ENCODE data around the gene P2RY6. TPM values are rescaled to one million over a fixed set of nuclear protein-coding genes. Genes with fewer than 3 reads are reported as not detected.

Gene P2RY6
- total RNA-seq, 1 donor from 2014 or later, result 1.1 TPM

DNA sequence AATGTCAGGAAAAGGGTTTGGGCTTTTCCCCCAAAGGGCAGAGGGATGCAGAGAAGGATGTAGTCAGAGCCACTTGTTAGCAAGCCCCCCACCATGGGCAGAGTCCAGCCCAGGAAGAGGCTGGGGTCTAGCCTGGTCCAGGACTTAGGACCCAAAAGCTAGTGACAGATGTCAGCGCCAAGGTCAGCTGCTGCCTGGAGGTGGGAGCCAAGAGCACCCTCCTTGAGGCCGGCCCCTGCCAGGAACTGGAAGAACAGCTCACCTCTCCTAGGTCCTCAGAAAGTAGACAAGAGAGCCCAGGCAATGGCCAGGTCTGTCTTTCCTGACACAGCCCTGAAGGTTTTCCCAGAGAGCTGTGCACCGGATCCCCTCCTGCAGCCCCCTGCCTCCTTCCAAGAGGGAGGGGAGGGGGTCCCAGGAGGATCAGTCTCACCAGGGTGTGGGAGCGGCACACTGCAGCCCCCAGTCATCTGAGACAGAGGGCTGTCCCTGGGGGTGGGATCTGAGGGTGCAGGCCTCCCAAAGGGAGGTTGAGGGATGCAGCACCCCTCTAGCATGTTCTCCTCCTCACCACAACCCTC, 21.3 kb downstream of the P2RY6 start:
- DNase-seq (ENCODE audit: extremely low read depth, low read depth, low spot score), result no peak

DNA sequence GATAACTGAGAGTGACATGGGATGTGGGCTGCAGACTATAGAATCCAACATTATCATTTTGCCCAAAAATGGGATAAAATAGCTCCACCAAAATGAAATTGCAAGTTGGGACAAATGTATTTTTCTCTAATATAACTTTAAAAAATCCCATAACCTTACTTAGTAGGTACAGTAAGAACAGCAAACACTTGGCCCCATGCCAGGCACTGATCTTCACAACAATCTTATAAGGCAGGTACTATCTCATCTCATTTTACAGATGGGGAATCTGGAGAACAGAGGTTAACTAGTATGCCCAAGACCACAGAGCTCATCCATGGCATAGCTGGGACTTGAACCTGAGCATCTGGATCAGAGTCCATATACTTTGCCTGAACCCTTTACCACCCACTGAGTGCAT, 22.5 kb downstream of the P2RY6 start:
- DNase-seq (ENCODE audit: extremely low read depth, low read depth, low spot score), result no peak

DNA sequence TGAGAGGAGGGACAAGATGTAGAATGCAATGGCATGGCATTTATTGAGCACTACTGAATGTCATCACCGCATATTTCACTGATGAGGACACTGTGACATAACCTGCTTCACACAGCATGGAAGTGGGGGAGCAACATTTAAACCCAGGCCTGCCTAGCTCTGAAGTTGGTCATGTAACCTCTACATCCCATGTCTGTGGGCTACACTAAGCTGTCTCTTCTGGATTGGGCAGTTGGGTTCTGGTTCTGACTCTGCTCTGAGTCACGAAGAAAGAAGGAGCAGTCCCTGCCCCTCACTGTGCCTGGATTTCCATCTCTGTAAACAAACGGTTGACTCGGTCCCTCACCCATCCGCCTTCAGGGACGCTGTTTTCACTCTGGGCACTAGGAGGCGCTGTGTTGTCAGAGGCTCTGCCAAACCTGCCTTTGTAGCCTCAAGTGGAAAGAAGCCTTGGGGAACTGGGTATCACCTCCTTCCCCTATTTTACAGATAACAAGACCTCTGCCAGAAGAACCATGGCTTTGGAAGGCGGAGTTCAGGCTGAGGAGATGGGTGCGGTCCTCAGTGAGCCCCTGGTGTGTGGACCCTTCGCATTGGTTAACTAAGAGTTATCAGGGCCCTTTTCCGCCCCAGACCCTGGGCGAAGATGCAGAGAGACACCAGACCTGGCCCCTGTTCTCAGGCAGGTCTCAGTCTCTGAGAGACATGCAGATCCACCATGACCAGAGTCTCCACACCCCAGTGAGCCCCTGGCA, 23.3 kb downstream of the P2RY6 start:
- peak; percentile 23 for DNase-seq (ENCODE audit: extremely low read depth, low read depth, low spot score)

DNA sequence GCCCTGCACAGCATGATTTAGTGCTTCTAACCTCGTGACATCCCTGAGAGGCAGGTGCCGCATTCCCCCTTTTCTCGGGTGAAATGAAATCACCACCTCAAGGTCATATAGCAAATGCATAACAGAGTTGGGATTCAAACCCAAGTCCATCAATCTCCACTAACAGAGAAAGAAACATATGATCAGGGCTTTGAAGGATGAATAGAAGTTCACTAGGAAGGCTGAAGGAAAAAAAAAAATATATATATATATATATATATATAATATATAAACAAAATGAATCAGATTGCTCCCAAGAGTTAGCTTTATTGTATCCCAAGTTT, 23.8 kb downstream of the P2RY6 start:
- no peak for DNase-seq (ENCODE audit: extremely low read depth, low read depth, low spot score)

DNA sequence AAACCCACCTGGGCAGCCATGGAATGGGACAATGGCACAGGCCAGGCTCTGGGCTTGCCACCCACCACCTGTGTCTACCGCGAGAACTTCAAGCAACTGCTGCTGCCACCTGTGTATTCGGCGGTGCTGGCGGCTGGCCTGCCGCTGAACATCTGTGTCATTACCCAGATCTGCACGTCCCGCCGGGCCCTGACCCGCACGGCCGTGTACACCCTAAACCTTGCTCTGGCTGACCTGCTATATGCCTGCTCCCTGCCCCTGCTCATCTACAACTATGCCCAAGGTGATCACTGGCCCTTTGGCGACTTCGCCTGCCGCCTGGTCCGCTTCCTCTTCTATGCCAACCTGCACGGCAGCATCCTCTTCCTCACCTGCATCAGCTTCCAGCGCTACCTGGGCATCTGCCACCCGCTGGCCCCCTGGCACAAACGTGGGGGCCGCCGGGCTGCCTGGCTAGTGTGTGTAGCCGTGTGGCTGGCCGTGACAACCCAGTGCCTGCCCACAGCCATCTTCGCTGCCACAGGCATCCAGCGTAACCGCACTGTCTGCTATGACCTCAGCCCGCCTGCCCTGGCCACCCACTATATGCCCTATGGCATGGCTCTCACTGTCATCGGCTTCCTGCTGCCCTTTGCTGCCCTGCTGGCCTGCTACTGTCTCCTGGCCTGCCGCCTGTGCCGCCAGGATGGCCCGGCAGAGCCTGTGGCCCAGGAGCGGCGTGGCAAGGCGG, 24.5 kb downstream of the P2RY6 start:
- no peak for DNase-seq (ENCODE audit: extremely low read depth, low read depth, low spot score)

DNA sequence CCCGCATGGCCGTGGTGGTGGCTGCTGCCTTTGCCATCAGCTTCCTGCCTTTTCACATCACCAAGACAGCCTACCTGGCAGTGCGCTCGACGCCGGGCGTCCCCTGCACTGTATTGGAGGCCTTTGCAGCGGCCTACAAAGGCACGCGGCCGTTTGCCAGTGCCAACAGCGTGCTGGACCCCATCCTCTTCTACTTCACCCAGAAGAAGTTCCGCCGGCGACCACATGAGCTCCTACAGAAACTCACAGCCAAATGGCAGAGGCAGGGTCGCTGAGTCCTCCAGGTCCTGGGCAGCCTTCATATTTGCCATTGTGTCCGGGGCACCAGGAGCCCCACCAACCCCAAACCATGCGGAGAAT, 25.1 kb downstream of the P2RY6 start:
- DNase-seq (ENCODE audit: extremely low read depth, low read depth, low spot score), result no peak

DNA sequence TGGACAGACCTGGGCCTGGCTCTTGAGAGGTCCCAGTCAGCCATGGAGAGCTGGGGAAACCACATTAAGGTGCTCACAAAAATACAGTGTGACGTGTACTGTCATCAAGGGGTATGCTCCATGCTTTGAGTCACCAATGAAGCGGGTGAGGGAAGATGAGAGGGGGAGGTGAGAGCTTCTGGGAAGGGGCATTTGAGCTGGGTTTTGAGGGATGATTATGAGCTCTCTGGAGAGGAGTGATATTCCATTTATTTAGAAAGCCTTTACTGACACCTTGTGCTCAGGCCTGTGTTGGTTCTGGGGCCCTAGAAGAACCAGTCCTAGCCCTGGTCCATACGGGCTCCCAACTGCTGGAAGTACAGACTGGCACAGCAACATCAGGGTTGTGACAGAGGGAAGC, 25.6 kb downstream of the P2RY6 start:
- DNase-seq (ENCODE audit: extremely low read depth, low read depth, low spot score), result no peak

DNA sequence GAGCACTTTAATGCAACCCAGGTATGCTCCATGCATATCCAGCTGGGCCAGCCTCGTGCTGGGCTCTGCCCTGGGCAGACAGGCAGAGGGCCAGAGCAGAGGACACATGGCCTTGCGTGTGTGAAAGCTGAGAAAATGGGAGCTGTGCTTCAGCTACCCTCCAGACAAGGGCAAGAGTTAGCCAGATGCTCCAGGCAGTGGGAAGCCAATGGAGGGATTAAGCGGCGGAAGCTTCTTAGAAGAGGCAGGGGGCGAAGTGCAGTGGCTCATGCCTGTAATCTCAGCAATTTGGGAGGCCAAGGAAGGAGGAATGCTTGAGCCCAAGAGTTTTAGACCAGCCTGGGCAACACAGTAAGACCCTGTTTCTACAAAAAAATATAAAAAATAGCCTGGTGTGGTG, 26.1 kb downstream of the P2RY6 start:
- DNase-seq (ENCODE audit: extremely low read depth, low read depth, low spot score), result no peak

DNA sequence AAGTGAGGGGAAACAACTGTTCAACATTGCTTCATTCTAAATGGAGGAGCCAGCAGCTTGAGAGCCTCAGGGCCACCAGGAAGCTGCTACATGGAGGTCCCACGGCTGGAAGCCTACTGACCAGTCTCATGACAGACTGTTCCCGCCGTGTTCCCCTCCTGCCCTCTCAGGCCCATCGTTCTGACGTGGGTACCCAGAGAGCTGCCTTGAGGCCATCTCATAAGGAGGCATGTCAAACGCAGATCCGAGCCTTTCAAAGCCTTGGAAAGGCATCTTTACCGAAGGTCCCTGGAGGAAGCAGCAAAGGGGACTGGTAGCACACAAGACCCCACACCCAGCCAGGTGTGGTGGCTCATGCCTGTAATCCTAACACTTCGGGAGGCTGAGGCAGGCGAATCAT, 27.6 kb downstream of the P2RY6 start:
- DNase-seq (ENCODE audit: extremely low read depth, low read depth, low spot score), result no peak

DNA sequence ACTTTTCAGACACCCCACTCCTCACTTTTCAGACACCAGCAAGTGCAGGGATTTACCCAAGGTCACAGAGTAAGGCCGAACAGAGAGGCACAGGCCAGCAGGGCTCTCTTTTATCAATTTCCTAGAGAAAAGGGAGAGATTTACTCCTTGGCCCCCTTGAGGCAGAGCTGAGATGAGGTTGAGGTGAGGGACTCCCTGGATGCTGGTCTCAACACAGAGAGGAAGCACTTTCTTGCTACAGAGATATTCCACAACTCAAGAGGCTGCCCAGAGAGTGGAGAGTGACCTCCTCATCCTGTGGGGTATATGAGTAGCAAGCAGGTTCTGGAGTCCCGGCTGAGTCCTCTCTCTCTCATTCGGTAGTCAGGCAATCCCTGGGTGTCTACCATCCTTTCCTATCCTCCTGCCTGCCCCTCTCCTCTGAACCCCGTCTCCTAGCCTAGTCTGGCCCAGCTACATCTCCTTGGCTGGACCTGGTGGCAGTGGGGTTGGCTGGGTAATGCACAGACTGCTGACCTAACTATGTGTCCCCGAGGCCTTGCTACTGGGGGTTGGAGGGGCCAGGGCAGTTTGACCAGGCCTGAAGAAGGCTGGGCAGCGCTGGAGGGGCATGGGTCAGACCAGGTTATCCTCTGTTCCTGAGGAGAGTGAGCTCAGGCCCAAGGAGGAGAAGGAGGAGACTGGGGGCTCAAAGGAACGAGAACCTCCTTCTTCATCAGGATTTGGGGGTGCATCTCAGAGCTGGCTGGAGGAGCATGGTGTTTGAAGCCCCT, 34.1 kb downstream of the P2RY6 start:
- no peak for DNase-seq (ENCODE audit: extremely low read depth, low read depth, low spot score)

DNA sequence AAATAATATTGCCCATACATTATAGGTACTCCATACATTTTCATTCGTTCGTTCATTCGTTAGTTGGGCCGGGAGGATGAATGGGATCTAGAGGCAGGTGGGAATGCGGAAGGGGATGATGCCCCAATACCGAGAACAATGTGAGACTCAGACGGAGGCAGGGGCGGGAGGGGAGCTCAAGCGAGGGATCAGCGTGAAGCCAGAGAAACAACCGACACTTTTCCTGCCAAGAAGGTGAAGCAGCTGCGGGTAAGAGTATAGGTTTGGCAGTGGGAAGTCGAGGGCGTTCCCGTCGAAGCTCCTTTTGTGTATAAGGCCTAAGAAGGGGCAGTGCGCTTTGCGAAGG, 34.8 kb downstream of the P2RY6 start:
- DNase-seq (ENCODE audit: extremely low read depth, low read depth, low spot score), result no peak

DNA sequence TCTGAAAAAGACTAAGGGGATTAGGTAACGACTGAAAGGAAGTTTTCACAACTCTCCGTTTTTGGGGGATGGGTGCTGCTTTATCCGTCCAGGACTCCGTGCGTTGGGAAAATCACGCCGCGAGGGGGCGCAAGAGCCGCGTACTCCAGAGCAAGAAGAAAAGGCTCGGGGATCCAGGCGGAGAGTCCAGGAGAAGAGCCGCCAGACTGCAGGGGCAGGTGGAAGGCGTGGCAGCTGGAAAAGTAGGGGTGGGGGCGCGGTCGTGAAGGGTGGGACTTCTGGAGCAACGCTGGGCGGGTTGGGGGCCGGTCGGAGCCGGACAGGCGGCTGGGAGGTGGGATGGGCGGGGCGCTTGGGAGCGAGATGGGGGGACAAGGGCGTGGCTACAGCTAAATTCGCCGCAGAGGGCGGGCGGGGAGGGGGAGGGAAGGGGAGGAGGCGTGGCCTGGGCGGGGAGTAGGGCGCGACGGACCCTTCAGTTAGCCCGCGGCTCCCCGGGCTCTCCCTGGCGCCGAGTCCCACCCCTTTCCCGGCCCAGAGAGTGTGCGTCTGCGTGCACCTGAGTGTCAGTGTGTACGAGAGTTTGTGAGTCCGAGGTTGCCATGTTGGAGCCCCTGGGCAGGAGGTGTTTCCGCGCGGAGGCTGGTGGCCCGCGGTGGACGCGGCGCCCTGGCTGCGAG, 35.3 kb downstream of the P2RY6 start:
- DNase-seq (ENCODE audit: extremely low read depth, low read depth, low spot score), result peak; percentile 87

DNA sequence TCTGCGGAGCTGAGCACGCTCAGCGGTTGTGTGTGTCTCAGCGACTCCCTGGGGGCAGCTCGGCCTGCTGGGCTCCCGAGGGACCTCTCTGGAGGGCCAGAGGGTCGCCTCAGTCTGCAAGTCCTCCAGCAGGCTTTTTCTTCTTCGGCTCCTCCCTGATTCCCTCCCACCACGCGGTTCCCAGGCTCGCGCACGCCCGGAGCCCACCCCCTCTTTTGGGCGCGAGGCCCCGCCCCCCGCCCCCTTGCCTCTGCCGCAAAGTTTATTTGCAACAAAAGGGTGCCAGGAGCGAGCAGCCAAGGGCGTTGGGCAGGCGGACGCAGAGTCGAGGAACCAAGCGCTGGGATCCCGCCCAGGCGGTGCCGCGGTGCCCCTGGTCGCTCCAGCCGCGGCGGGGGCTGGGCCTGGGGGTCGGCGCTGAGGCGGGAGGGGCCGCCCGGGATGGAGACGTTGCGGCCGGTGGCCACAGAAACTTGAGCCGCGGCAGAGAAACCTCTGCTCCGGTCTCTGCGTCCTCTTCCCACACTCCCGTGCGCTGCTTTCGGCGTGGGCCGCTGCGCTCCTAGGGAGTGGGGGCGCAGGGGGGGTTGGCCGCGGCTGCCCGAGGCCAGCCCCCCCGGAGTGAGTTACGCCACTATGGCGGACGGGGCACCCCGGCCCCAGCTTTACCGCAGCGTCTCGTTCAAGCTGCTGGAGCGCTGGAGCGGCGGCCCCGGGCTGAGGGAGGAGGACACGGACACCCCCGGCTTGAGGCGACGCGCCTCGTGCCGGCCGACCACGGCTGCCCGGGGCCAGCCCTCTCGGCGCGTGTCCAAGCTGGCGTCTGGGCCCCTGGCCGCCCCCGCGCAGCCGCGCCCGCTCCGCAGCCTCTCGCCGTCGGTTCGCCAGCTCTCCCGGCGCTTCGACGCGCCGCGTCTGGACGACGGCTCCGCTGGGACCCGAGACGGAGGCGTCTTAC, 36.1 kb downstream of the P2RY6 start, which contains the start of gene ARHGEF17:
ARHGEF17 (plus strand) TSS at position 274 of the 958 bp plus-strand sequence; CDS start at position 637, 363 bp downstream.
- no peak for DNase-seq (ENCODE audit: extremely low read depth, low read depth, low spot score)

DNA sequence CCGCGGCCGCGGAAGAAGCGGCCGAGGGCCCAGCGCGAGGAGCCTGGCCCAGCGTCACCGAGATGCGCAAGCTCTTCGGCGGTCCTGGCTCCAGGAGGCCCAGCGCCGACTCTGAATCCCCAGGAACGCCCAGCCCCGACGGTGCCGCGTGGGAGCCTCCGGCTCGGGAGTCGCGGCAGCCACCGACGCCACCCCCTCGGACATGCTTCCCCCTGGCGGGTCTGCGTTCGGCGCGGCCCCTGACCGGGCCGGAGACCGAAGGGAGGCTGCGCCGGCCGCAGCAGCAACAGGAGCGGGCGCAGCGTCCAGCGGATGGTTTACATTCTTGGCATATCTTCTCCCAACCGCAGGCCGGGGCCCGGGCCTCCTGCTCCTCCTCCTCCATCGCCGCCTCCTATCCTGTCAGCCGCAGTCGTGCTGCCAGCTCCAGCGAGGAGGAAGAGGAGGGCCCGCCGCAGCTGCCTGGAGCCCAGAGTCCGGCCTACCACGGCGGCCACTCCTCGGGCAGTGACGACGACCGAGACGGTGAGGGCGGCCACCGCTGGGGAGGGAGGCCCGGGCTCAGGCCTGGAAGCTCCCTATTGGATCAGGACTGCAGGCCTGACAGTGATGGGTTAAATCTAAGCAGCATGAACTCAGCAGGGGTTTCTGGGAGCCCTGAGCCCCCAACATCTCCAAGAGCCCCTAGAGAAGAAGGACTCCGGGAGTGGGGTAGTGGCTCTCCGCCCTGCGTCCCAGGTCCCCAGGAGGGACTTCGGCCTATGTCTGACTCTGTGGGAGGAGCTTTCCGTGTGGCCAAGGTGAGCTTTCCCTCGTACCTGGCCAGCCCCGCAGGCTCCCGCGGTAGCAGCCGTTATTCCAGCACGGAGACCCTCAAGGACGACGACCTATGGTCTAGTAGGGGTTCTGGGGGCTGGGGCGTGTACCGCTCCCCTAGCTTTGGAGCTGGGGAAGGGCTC, 37.1 kb downstream of the P2RY6 start:
- no peak for DNase-seq (ENCODE audit: extremely low read depth, low read depth, low spot score)

DNA sequence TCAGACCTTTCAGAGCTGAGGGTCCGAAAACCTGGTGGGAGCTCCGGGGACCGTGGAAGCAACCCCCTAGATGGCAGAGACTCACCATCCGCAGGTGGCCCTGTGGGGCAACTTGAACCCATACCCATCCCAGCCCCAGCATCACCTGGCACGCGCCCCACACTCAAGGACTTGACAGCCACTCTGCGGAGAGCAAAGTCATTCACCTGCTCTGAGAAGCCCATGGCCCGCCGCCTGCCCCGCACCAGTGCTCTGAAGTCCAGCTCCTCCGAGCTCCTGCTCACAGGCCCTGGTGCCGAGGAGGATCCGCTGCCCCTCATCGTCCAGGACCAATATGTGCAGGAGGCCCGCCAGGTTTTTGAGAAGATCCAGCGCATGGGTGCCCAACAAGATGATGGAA, 37.9 kb downstream of the P2RY6 start:
- DNase-seq (ENCODE audit: extremely low read depth, low read depth, low spot score), result no peak

DNA sequence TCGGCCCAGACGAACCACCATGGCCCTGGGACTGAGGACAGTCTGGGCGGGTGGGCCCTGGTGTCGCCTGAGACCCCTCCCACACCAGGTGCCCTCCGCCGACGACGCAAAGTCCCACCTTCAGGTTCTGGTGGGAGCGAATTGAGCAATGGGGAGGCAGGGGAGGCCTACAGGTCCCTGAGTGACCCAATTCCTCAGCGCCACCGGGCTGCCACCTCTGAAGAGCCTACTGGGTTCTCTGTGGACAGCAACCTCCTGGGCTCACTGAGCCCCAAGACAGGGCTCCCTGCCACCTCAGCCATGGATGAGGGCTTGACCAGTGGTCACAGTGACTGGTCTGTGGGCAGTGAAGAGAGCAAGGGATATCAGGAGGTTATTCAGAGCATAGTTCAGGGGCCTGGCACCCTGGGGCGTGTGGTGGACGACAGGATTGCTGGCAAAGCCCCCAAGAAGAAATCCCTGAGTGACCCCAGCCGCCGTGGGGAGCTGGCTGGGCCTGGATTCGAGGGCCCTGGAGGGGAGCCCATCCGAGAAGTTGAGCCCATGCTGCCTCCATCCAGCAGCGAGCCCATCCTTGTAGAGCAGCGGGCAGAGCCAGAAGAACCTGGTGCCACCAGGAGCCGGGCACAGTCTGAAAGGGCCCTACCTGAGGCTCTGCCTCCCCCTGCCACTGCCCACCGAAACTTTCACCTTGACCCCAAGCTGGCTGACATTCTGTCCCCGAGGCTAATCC, 38.7 kb downstream of the P2RY6 start:
- no peak for DNase-seq (ENCODE audit: extremely low read depth, low read depth, low spot score)

DNA sequence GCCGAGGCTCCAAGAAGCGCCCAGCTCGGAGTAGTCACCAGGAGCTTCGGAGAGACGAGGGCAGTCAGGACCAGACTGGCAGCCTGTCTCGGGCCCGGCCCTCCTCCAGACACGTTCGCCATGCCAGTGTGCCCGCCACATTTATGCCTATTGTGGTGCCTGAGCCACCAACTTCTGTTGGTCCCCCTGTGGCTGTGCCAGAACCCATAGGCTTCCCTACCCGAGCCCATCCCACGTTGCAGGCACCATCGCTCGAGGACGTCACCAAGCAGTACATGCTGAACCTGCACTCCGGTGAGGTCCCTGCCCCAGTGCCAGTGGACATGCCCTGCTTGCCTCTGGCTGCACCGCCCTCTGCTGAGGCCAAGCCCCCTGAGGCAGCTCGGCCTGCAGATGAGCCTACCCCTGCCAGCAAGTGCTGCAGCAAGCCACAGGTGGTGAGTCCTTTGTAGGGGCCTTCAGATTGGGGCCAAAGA, 39.3 kb downstream of the P2RY6 start:
- no peak for DNase-seq (ENCODE audit: extremely low read depth, low read depth, low spot score)

DNA sequence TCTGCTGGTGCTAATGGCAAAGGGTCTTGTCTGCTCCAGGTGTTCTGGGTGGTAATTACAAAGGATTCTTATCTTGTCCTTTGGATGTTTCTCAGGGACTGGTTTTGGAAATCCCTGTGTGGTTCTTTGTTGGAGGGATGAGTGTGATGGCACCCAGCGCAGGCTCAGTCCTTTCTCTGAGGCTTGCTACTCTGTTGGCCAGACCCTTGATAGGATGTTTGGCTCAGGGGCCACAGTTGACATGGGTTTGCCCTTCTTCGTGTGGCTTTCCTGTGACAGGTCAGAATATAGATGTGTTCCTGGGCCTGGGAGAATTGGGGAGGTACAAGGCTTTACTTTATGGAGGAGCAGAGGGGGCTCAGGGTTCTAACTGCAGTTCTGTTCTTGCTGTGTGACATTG, 39.9 kb downstream of the P2RY6 start:
- no peak for DNase-seq (ENCODE audit: extremely low read depth, low read depth, low spot score)

Measured in glomerular endothelial cell (primary cell).